Stimulated activated CD4-positive, alpha-beta T cell treated with anti-CD3 and anti-CD28 coated beads, Interleukin-4, amount 100 ng/mL, for 48 hours (primary cell): ENCODE data around the gene PRKX.
"Not testable (repeated sequence)": the region's sequence is repeated elsewhere in the genome, so short reads cannot be mapped to it uniquely, and the experiment has no call there.

Experiments used
- DNase-seq, 2 donors: peaks; one replicate each; pipeline ENCODE4 v3.0.0-alpha.2; 2020; ENCODE audit warnings: low read depth in 2 of 2

The PRKX gene

GRCh38 chrX:3653111-3653510 is 60.3 kb downstream of the PRKX start:
- DNase-seq: no peak

GRCh38 chrX:3651277-3651676 is 62.2 kb downstream of the PRKX start:
- DNase-seq: no peak

- no peak for DNase-seq
Measured at GRCh38 chrX:3648084-3648483, 65.4 kb downstream of the PRKX start.

GRCh38 chrX:3639858-3640631 is 73.4 kb downstream of the PRKX start:
- peak in 1 of 2 donors; percentile 2 for DNase-seq

- DNase-seq: no peak
Measured at GRCh38 chrX:3639236-3639635, 74.2 kb downstream of the PRKX start.

- peak; percentile 7 to 8 for DNase-seq
Measured at GRCh38 chrX:3638280-3638873, 75.1 kb downstream of the PRKX start.

- DNase-seq: no peak
Measured at GRCh38 chrX:3636803-3637202, 76.6 kb downstream of the PRKX start.

GRCh38 chrX:3631196-3631595 is 82.3 kb downstream of the PRKX start:
- no peak for DNase-seq

- DNase-seq: no peak
Measured at GRCh38 chrX:3627594-3627993, 85.9 kb downstream of the PRKX start.

GRCh38 chrX:3621414-3621813 is 92.0 kb downstream of the PRKX start:
- no peak for DNase-seq

GRCh38 chrX:3611744-3612143 is 101.7 kb downstream of the PRKX start:
- DNase-seq: not testable (repeated sequence)

- no peak for DNase-seq
Measured at GRCh38 chrX:3609810-3610209, 103.6 kb downstream of the PRKX start.

GRCh38 chrX:3603026-3603661 is 110.3 kb downstream of the PRKX start:
- DNase-seq: no peak

GRCh38 chrX:3599802-3600430 is 113.5 kb downstream of the PRKX start:
- no peak for DNase-seq

- DNase-seq: no peak
Measured at GRCh38 chrX:3598709-3599108, 114.7 kb downstream of the PRKX start.

GRCh38 chrX:3598046-3598605 is 115.3 kb downstream of the PRKX start:
- DNase-seq: no peak

GRCh38 chrX:3592184-3592583 is 121.3 kb downstream of the PRKX start:
- no peak for DNase-seq

GRCh38 chrX:3589474-3589873 is 124.0 kb downstream of the PRKX start:
- no peak for DNase-seq

GRCh38 chrX:3585719-3586118 is 127.7 kb downstream of the PRKX start:
- DNase-seq: no peak

- no peak for DNase-seq
Measured at GRCh38 chrX:3584415-3584996, 128.9 kb downstream of the PRKX start.

GRCh38 chrX:3582451-3582850 is 131.0 kb downstream of the PRKX start:
- DNase-seq: no peak

GRCh38 chrX:3581609-3582108 is 131.8 kb downstream of the PRKX start:
- DNase-seq: no peak
